ENCODE results near the gene SLN.

Gene SLN

DNA sequence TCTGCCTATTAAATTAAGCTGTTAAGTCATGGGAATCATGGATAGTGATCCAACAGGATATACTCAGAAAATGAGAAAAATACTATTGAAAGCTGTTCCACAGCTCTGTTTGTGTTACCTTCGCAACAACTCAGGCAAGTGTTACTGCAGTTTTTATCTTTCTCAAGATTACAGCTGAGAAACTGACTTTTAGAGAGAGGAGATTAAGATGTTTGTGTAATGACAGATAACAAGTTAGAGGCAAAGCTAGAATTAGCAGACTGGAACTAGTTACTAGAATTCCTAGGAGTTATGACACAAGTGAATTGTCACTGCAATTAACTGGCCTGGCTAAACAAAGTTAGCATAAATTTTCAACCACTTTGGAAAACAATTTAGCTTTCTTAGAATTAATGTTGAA, 1.6 kb downstream of the SLN start:
- Histone ChIP-seq H2BK120ac (ENCODE audit: low read depth, low read length) (no peak overlapping the region), H3K4me3 (ENCODE audit: low read length in 2 of 2) (no peak overlapping the region), H3K36me3 (replicated peaks in 1 of 2; ENCODE audit: control insufficient read depth in 2 of 2, insufficient read depth in 2 of 2, low read length in 2 of 2) (no peaks in the 10 kb centered on the region), H3K27me3 (ENCODE audit: control insufficient read depth in 3 of 3, insufficient read depth in 3 of 3, low read depth in 1 of 3, low read length in 3 of 3) (peaks cover 0 to 69% (median 0%) of the 10 kb centered on the region in 3 experiments), H4K91ac (ENCODE audit: low read depth, low read length, poor library complexity) (no peak overlapping the region), H2AK5ac (ENCODE audit: low read depth, low read length) (no peak overlapping the region), H3K14ac (ENCODE audit: low read length) (no peak overlapping the region), H2AFZ (ENCODE audit: low read length) (no peak overlapping the region), H3K4me1 (ENCODE audit: control insufficient read depth in 2 of 2, insufficient read depth in 1 of 2, low read depth in 1 of 2, low read length in 2 of 2) (peaks cover 5 to 9% of the 10 kb centered on the region in 2 donors), H3K27ac (replicated peaks; ENCODE audit: low read length) (no peak overlapping the region), H3K79me1 (ENCODE audit: low read depth, low read length) (no peaks in the 10 kb centered on the region), H2BK5ac (ENCODE audit: low read length) (no peak overlapping the region), H3K9me3 (replicated peaks in 1 of 2; ENCODE audit: control insufficient read depth in 2 of 2, insufficient read depth in 1 of 2, low read depth in 1 of 2, low read length in 2 of 2) (no peaks in the 10 kb centered on the region), H3K4ac (ENCODE audit: low read length) (no peak overlapping the region), H4K8ac (ENCODE audit: low read depth, low read length) (no peak overlapping the region), H3K23ac (ENCODE audit: low read depth, low read length, poor library complexity) (no peak overlapping the region), H3K18ac (ENCODE audit: low read length) (no peak overlapping the region), H2BK12ac (ENCODE audit: low read length) (no peak overlapping the region), H3K4me2 (ENCODE audit: insufficient read depth, low read length, poor library complexity, severe bottlenecking) (no peak overlapping the region), H2BK15ac (ENCODE audit: low read length) (no peak overlapping the region), H3K9ac (ENCODE audit: low read depth, low read length, poor library complexity) (no peak overlapping the region)
- DNase-seq (ENCODE audit: low spot score): no peak
- WGBS, 2 donors (ENCODE audit: extremely low coverage in 2 of 2, insufficient read length in 2 of 2, insufficient replicate concordance in 1 of 2): no CpG with 5 or more reads among the region's 1 CpG

DNA sequence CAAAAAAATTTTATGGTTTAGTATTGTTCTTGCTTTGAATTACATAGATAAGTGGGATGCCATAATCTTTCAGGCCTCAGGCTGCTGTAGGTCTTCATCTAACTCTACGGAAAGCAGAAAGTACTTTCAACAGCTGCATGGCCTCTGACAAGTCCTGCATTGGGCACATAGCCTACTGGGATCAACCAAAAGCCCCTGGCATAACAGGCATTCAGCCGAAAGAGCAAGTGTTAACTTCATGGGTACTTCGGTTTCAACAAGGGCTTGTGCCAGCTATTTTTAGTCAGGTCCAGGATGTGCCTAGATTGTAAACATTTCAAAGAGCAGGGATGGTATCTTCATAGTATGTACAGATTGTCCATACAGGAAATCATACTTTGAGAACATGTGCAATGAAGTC, 3.1 kb downstream of the SLN start:
- peaks cover 5 to 9% of the 10 kb centered on the region in 2 donors for H3K4me1 ChIP-seq (ENCODE audit: control insufficient read depth in 2 of 2, insufficient read depth in 1 of 2, low read depth in 1 of 2, low read length in 2 of 2)
- no peak overlapping the region for H2AFZ ChIP-seq (ENCODE audit: low read length)
- H3K27ac ChIP-seq (replicated peaks; ENCODE audit: low read length): no peak overlapping the region
- no peaks in the 10 kb centered on the region for H3K79me1 ChIP-seq (ENCODE audit: low read depth, low read length)
- H3K4me2 ChIP-seq (ENCODE audit: insufficient read depth, low read length, poor library complexity, severe bottlenecking): no peak overlapping the region
- no peak overlapping the region for H2BK5ac ChIP-seq (ENCODE audit: low read length)
- H2BK12ac ChIP-seq (ENCODE audit: low read length): no peak overlapping the region
- no peak overlapping the region for H2BK120ac ChIP-seq (ENCODE audit: low read depth, low read length)
- no peak overlapping the region for H3K4me3 ChIP-seq (ENCODE audit: low read length in 2 of 2)
- H3K9me3 ChIP-seq (replicated peaks in 1 of 2; ENCODE audit: control insufficient read depth in 2 of 2, insufficient read depth in 1 of 2, low read depth in 1 of 2, low read length in 2 of 2): no peaks in the 10 kb centered on the region
- peaks cover 0 to 76% (median 0%) of the 10 kb centered on the region in 3 experiments for H3K27me3 ChIP-seq (ENCODE audit: control insufficient read depth in 3 of 3, insufficient read depth in 3 of 3, low read depth in 1 of 3, low read length in 3 of 3)
- no CpG with 5 or more reads among the region's 3 CpGs for WGBS, 2 donors (ENCODE audit: extremely low coverage in 2 of 2, insufficient read length in 2 of 2, insufficient replicate concordance in 1 of 2)
- H4K91ac ChIP-seq (ENCODE audit: low read depth, low read length, poor library complexity): no peak overlapping the region
- no peaks in the 10 kb centered on the region for H3K36me3 ChIP-seq (replicated peaks in 1 of 2; ENCODE audit: control insufficient read depth in 2 of 2, insufficient read depth in 2 of 2, low read length in 2 of 2)
- H2BK15ac ChIP-seq (ENCODE audit: low read length): no peak overlapping the region
- H3K23ac ChIP-seq (ENCODE audit: low read depth, low read length, poor library complexity): no peak overlapping the region
- no peak for DNase-seq (ENCODE audit: low spot score)
- H3K14ac ChIP-seq (ENCODE audit: low read length): no peak overlapping the region
- no peak overlapping the region for H3K18ac ChIP-seq (ENCODE audit: low read length)
- no peak overlapping the region for H4K8ac ChIP-seq (ENCODE audit: low read depth, low read length)
- no peak overlapping the region for H3K4ac ChIP-seq (ENCODE audit: low read length)
- H3K9ac ChIP-seq (ENCODE audit: low read depth, low read length, poor library complexity): no peak overlapping the region
- no peak overlapping the region for H2AK5ac ChIP-seq (ENCODE audit: low read depth, low read length)

DNA sequence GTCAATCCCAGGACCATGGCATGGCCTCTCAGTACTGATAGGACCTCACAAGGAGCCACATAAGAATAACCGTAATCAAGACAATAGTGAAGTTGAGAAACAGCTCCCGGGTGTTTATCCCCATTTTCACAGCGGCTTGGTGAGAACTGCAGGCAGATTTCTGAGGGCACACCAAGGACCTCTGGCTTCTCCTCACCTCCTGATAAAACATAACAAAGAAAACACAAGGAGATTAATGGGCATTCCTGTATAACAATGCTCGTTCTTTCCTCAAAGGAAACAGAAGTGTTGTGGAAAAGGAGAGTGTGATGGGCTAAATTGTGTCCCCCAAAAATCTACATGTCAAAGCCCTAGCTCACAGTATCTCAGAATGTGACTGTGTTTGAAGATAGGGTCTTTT, 4.0 kb downstream of the SLN start:
- Histone ChIP-seq H2BK5ac (ENCODE audit: low read length) (no peak overlapping the region), H3K9me3 (replicated peaks in 1 of 2; ENCODE audit: control insufficient read depth in 2 of 2, insufficient read depth in 1 of 2, low read depth in 1 of 2, low read length in 2 of 2) (no peaks in the 10 kb centered on the region), H2AFZ (ENCODE audit: low read length) (no peak overlapping the region), H3K18ac (ENCODE audit: low read length) (peak overlapping the region; percentile 49), H3K4me2 (ENCODE audit: insufficient read depth, low read length, poor library complexity, severe bottlenecking) (no peak overlapping the region), H3K14ac (ENCODE audit: low read length) (no peak overlapping the region), H3K4ac (ENCODE audit: low read length) (no peak overlapping the region), H3K27ac (replicated peaks; ENCODE audit: low read length) (no peak overlapping the region), H3K23ac (ENCODE audit: low read depth, low read length, poor library complexity) (no peak overlapping the region), H2AK5ac (ENCODE audit: low read depth, low read length) (no peak overlapping the region), H3K4me1 (ENCODE audit: control insufficient read depth in 2 of 2, insufficient read depth in 1 of 2, low read depth in 1 of 2, low read length in 2 of 2) (peaks cover 5 to 7% of the 10 kb centered on the region in 2 donors), H3K27me3 (ENCODE audit: control insufficient read depth in 3 of 3, insufficient read depth in 3 of 3, low read depth in 1 of 3, low read length in 3 of 3) (peaks cover 0 to 85% (median 0%) of the 10 kb centered on the region in 3 experiments), H2BK120ac (ENCODE audit: low read depth, low read length) (no peak overlapping the region), H3K79me1 (ENCODE audit: low read depth, low read length) (no peaks in the 10 kb centered on the region), H2BK15ac (ENCODE audit: low read length) (no peak overlapping the region), H3K9ac (ENCODE audit: low read depth, low read length, poor library complexity) (no peak overlapping the region), H3K4me3 (ENCODE audit: low read length in 2 of 2) (no peak overlapping the region), H4K91ac (ENCODE audit: low read depth, low read length, poor library complexity) (no peak overlapping the region), H4K8ac (ENCODE audit: low read depth, low read length) (no peak overlapping the region), H2BK12ac (ENCODE audit: low read length) (no peak overlapping the region), H3K36me3 (replicated peaks in 1 of 2; ENCODE audit: control insufficient read depth in 2 of 2, insufficient read depth in 2 of 2, low read length in 2 of 2) (no peaks in the 10 kb centered on the region)
- no peak for DNase-seq (ENCODE audit: low spot score)
- no CpG with 5 or more reads among the region's 4 CpGs for WGBS, 2 donors (ENCODE audit: extremely low coverage in 2 of 2, insufficient read length in 2 of 2, insufficient replicate concordance in 1 of 2)

DNA sequence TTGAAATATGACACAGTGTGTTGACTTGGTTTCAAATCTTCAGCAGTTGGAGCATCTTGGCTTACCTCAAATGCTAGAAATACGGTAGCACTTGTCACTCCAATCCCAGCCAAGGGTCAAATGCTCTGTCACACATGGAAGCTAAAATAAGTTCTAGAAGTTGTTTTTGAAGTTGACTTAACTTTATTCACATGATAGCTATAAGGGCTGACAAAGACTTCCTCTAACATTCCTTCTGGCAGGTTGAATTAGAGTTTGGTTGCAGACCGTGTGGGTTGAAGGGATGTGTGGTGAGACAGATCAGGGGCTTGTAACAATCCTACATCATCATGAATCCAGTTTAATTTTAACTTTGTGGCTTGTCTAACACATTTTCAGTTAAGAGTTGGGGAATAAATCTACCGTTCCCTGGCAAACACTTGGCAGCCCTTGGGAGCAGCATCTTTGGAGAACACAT, 4.6 kb downstream of the SLN start:
- no peak overlapping the region for H2BK120ac ChIP-seq (ENCODE audit: low read depth, low read length)
- DNase-seq (ENCODE audit: low spot score): no peak
- no peak overlapping the region for H3K4ac ChIP-seq (ENCODE audit: low read length)
- no peak overlapping the region for H2BK15ac ChIP-seq (ENCODE audit: low read length)
- no peak overlapping the region for H3K4me3 ChIP-seq (ENCODE audit: low read length in 2 of 2)
- H2AK5ac ChIP-seq (ENCODE audit: low read depth, low read length): no peak overlapping the region
- H3K14ac ChIP-seq (ENCODE audit: low read length): no peak overlapping the region
- H3K4me1 ChIP-seq (ENCODE audit: control insufficient read depth in 2 of 2, insufficient read depth in 1 of 2, low read depth in 1 of 2, low read length in 2 of 2): peaks cover 5 to 10% of the 10 kb centered on the region in 2 donors
- no CpG with 5 or more reads among the region's 3 CpGs for WGBS, 2 donors (ENCODE audit: extremely low coverage in 2 of 2, insufficient read length in 2 of 2, insufficient replicate concordance in 1 of 2)
- no peak overlapping the region for H2BK12ac ChIP-seq (ENCODE audit: low read length)
- H3K27ac ChIP-seq (replicated peaks; ENCODE audit: low read length): no peak overlapping the region
- H4K8ac ChIP-seq (ENCODE audit: low read depth, low read length): no peak overlapping the region
- no peaks in the 10 kb centered on the region for H3K36me3 ChIP-seq (replicated peaks in 1 of 2; ENCODE audit: control insufficient read depth in 2 of 2, insufficient read depth in 2 of 2, low read length in 2 of 2)
- H3K23ac ChIP-seq (ENCODE audit: low read depth, low read length, poor library complexity): no peak overlapping the region
- H3K9ac ChIP-seq (ENCODE audit: low read depth, low read length, poor library complexity): no peak overlapping the region
- no peak overlapping the region for H3K4me2 ChIP-seq (ENCODE audit: insufficient read depth, low read length, poor library complexity, severe bottlenecking)
- H2AFZ ChIP-seq (ENCODE audit: low read length): no peak overlapping the region
- no peak overlapping the region for H2BK5ac ChIP-seq (ENCODE audit: low read length)
- no peaks in the 10 kb centered on the region for H3K79me1 ChIP-seq (ENCODE audit: low read depth, low read length)
- H4K91ac ChIP-seq (ENCODE audit: low read depth, low read length, poor library complexity): no peak overlapping the region
- no peaks in the 10 kb centered on the region for H3K9me3 ChIP-seq (replicated peaks in 1 of 2; ENCODE audit: control insufficient read depth in 2 of 2, insufficient read depth in 1 of 2, low read depth in 1 of 2, low read length in 2 of 2)
- H3K27me3 ChIP-seq (ENCODE audit: control insufficient read depth in 3 of 3, insufficient read depth in 3 of 3, low read depth in 1 of 3, low read length in 3 of 3): peaks cover 0 to 88% (median 0%) of the 10 kb centered on the region in 3 experiments
- H3K18ac ChIP-seq (ENCODE audit: low read length): no peak overlapping the region
